Keratinocyte (primary cell): ENCODE data around the gene NF1.

Experiments used
- CTCF ChIP-seq, 3 experiments: IDR thresholded peaks in 1 of 3; conservative IDR thresholded peaks in 1 of 3; optimal IDR thresholded peaks in 1 of 3; 2 replicates in 2 of 3; 3 replicates in 1 of 3; pipeline versions ENCODE3 to v1.5.1; 2011; ENCODE audit warnings: low read length in 3 of 3, mild to moderate bottlenecking in 3 of 3, moderate library complexity in 2 of 3, control low read depth in 1 of 3, inconsistent platforms in 1 of 3; ENCODE audit not compliant: insufficient read depth in 2 of 3; ENCODE audit errors: extremely low read depth in 1 of 3
- EZH2 ChIP-seq: IDR thresholded peaks from one replicate; pipeline ENCODE4 v1.6.1; 2012; ENCODE audit warnings: inconsistent platforms, mild to moderate bottlenecking, low read length, moderate library complexity

- TF ChIP-seq CTCF (optimal IDR thresholded peaks at IDR 0.05 in 1 of 3, IDR thresholded peaks at IDR 0.05 in 1 of 3, conservative IDR thresholded peaks at IDR 0.05 in 1 of 3; ENCODE audit: extremely low read depth in 1 of 3, insufficient read depth in 2 of 3, low read length in 3 of 3) (no peak), EZH2 (no peak)
Observed at GRCh38 chr17:31313982-31314781, 219.4 kb downstream of the NF1 start, which contains the start of gene EVI2B.
